Activated naive CD8-positive, alpha-beta T cell (primary cell): ENCODE results near the gene DNAJC22.
"Not testable (repeated sequence)": the region's sequence is repeated elsewhere in the genome, so short reads cannot be mapped to it uniquely, and the experiment has no call there.

Source experiments
- H3K27ac Mint-ChIP-seq: one replicate; pipeline ENCODE4 v1.8.0; 2021; ENCODE audit warnings: mixed read lengths
- H3K27me3 Mint-ChIP-seq: one replicate; pipeline ENCODE4 v1.8.0; 2021; ENCODE audit warnings: mixed read lengths
- H3K36me3 Mint-ChIP-seq: one replicate; pipeline ENCODE4 v1.8.0; 2021; ENCODE audit warnings: mixed read lengths
- H3K4me1 Mint-ChIP-seq: one replicate; pipeline ENCODE4 v1.8.0; 2021; ENCODE audit warnings: low read depth, mixed read lengths
- H3K4me3 Mint-ChIP-seq: one replicate; pipeline ENCODE4 v1.8.0; 2021; ENCODE audit warnings: mild to moderate bottlenecking, mixed read lengths
- H3K9me3 Mint-ChIP-seq: one replicate; pipeline ENCODE4 v1.8.0; 2021; ENCODE audit warnings: low read depth, mixed read lengths

Gene DNAJC22

GRCh38 chr12:49346659-49347310 is at the start of gene DNAJC22:
TSS of gene DNAJC22 (plus strand) at chr12:49346888. CDS start at chr12:49348873, 1,985 bp downstream.
- Mint-ChIP-seq H3K27ac (no peak within 1 kb of the TSS), H3K36me3 (no peaks in the 10 kb centered on the region), H3K4me1 (peaks cover 31% of the 10 kb centered on the region), H3K9me3 (no peaks in the 10 kb centered on the region), H3K4me3 (peak within 1 kb of the TSS; percentile 82), H3K27me3 (peaks cover 20% of the 10 kb centered on the region)

- Mint-ChIP-seq H3K36me3 (no peaks in the 10 kb centered on the region), H3K9me3 (no peaks in the 10 kb centered on the region), H3K4me3 (peak overlapping the region; percentile 20), H3K27ac (no peak overlapping the region), H3K4me1 (peaks cover 7% of the 10 kb centered on the region), H3K27me3 (peaks cover 26% of the 10 kb centered on the region)
Measured at GRCh38 chr12:49297695-49298060, 49.0 kb upstream of the DNAJC22 start.

GRCh38 chr12:49298160-49298559 is 48.5 kb upstream of the DNAJC22 start:
- Mint-ChIP-seq H3K4me3 (peak overlapping the region; percentile 20), H3K36me3 (no peaks in the 10 kb centered on the region), H3K27ac (no peak overlapping the region), H3K9me3 (no peaks in the 10 kb centered on the region), H3K4me1 (peaks cover 7% of the 10 kb centered on the region), H3K27me3 (peaks cover 27% of the 10 kb centered on the region)

GRCh38 chr12:49301760-49302159 is 44.9 kb upstream of the DNAJC22 start:
- H3K9me3 Mint-ChIP-seq = no peaks in the 10 kb centered on the region
- H3K36me3 Mint-ChIP-seq = no peaks in the 10 kb centered on the region
- no peak overlapping the region for H3K27ac Mint-ChIP-seq
- peaks cover 7% of the 10 kb centered on the region for H3K4me1 Mint-ChIP-seq
- peaks cover 32% of the 10 kb centered on the region for H3K27me3 Mint-ChIP-seq
- no peak overlapping the region for H3K4me3 Mint-ChIP-seq

GRCh38 chr12:49304161-49304560 is 42.5 kb upstream of the DNAJC22 start:
- no peaks in the 10 kb centered on the region for H3K9me3 Mint-ChIP-seq

GRCh38 chr12:49305762-49306510 is 40.8 kb upstream of the DNAJC22 start:
- Mint-ChIP-seq H3K4me1 (no peaks in the 10 kb centered on the region), H3K27ac (no peak overlapping the region), H3K36me3 (no peaks in the 10 kb centered on the region), H3K27me3 (peaks cover 30% of the 10 kb centered on the region), H3K9me3 (no peaks in the 10 kb centered on the region), H3K4me3 (no peak overlapping the region)

More at GRCh38 chr12:49304161-49304560, 42.5 kb upstream of the DNAJC22 start:
- Mint-ChIP-seq H3K4me1 (no peaks in the 10 kb centered on the region), H3K4me3 (no peak overlapping the region), H3K27ac (no peak overlapping the region), H3K36me3 (no peaks in the 10 kb centered on the region), H3K27me3 (peaks cover 28% of the 10 kb centered on the region)

- Mint-ChIP-seq H3K9me3 (no peaks in the 10 kb centered on the region), H3K27ac (no peak overlapping the region), H3K4me1 (no peaks in the 10 kb centered on the region), H3K27me3 (peaks cover 23% of the 10 kb centered on the region), H3K4me3 (no peak overlapping the region), H3K36me3 (no peaks in the 10 kb centered on the region)
Measured at GRCh38 chr12:49309386-49309785, 37.3 kb upstream of the DNAJC22 start.

- H3K4me1 Mint-ChIP-seq, H3K9me3 Mint-ChIP-seq, H3K27ac Mint-ChIP-seq, H3K4me3 Mint-ChIP-seq, H3K36me3 Mint-ChIP-seq: not testable (repeated sequence)
- peaks cover 21% of the 10 kb centered on the region for H3K27me3 Mint-ChIP-seq
Measured at GRCh38 chr12:49310451-49311000, 36.2 kb upstream of the DNAJC22 start.

- Mint-ChIP-seq H3K9me3 (no peaks in the 10 kb centered on the region), H3K4me1 (no peaks in the 10 kb centered on the region), H3K4me3 (no peak overlapping the region), H3K36me3 (no peaks in the 10 kb centered on the region), H3K27ac (no peak overlapping the region), H3K27me3 (peaks cover 5% of the 10 kb centered on the region)
Measured at GRCh38 chr12:49314811-49315210, 31.9 kb upstream of the DNAJC22 start.

GRCh38 chr12:49317118-49317517 is 29.6 kb upstream of the DNAJC22 start:
- not testable (repeated sequence) for H3K27me3 Mint-ChIP-seq, H3K4me3 Mint-ChIP-seq, H3K4me1 Mint-ChIP-seq, H3K36me3 Mint-ChIP-seq, H3K27ac Mint-ChIP-seq, H3K9me3 Mint-ChIP-seq

- H3K9me3 Mint-ChIP-seq, H3K27ac Mint-ChIP-seq, H3K27me3 Mint-ChIP-seq, H3K36me3 Mint-ChIP-seq: not testable (repeated sequence)
- H3K4me1 Mint-ChIP-seq = peaks cover 15% of the 10 kb centered on the region
- peak overlapping the region; percentile 50 for H3K4me3 Mint-ChIP-seq
Measured at GRCh38 chr12:49320411-49321103, 26.1 kb upstream of the DNAJC22 start.

GRCh38 chr12:49322367-49322707 is 24.4 kb upstream of the DNAJC22 start:
- peak overlapping the region; percentile 95 for H3K4me3 Mint-ChIP-seq
- H3K4me1 Mint-ChIP-seq = peaks cover 15% of the 10 kb centered on the region
- H3K9me3 Mint-ChIP-seq = no peaks in the 10 kb centered on the region
- no peaks in the 10 kb centered on the region for H3K36me3 Mint-ChIP-seq
- no peaks in the 10 kb centered on the region for H3K27me3 Mint-ChIP-seq
- H3K27ac Mint-ChIP-seq = peak overlapping the region; percentile 89

GRCh38 chr12:49322708-49323523 is 23.8 kb upstream of the DNAJC22 start, which contains the start of gene TROAP:
TSS of gene TROAP (plus strand) at chr12:49323255. CDS start at chr12:49323609, 354 bp downstream.
- Mint-ChIP-seq H3K4me1 (peaks cover 15% of the 10 kb centered on the region), H3K9me3 (no peaks in the 10 kb centered on the region), H3K27me3 (no peaks in the 10 kb centered on the region), H3K36me3 (no peaks in the 10 kb centered on the region), H3K4me3 (peak within 1 kb of the TSS; percentile 95), H3K27ac (peak within 1 kb of the TSS; percentile 89)

- Mint-ChIP-seq H3K9me3 (no peaks in the 10 kb centered on the region), H3K27me3 (no peaks in the 10 kb centered on the region), H3K4me3 (peak overlapping the region; percentile 95), H3K36me3 (no peaks in the 10 kb centered on the region), H3K4me1 (peaks cover 15% of the 10 kb centered on the region), H3K27ac (peak overlapping the region; percentile 89)
Measured at GRCh38 chr12:49323524-49324097, 23.1 kb upstream of the DNAJC22 start.
